Brain microvascular endothelial cell (primary cell): Measurements from ENCODE around the gene AKT3.

ENCODE experiments used
- DNase-seq: peaks from one replicate; pipeline ENCODE4 v3.0.0-alpha.2; 2020
- H3K27ac ChIP-seq: fragments of 250-450 bp; sonication (Bioruptor Pico); 2 replicates; pipeline ENCODE4 v1.5.1; 2020; ENCODE audit warnings: mild to moderate bottlenecking, moderate library complexity
- H3K27me3 ChIP-seq: fragments of 250-450 bp; sonication (Bioruptor Pico); replicated peaks from 2 replicates; pipeline ENCODE4 v1.5.1; 2020; ENCODE audit warnings: mild to moderate bottlenecking
- H3K36me3 ChIP-seq: fragments of 250-450 bp; sonication (Bioruptor Pico); replicated peaks from 2 replicates; pipeline ENCODE4 v1.5.1; 2020; ENCODE audit warnings: mild to moderate bottlenecking
- H3K4me3 ChIP-seq: 2 replicates; pipeline ENCODE4 v1.5.1; 2011; ENCODE audit warnings: low read depth, mild to moderate bottlenecking, control low read depth, low read length, moderate library complexity
- in situ Hi-C: cut with HindIII; loops from 2 replicates; pipeline ENCODE4 v1.10.0; 2017; ENCODE audit warnings: low sequenced_read_pairs, low pct_ligation_motif_present
- TF ChIP-seq, protein P1 (sequence below): IDR thresholded peaks from 2 replicates; pipeline ENCODE4 v1.5.1; 2011; ENCODE audit warnings: low read depth, mild to moderate bottlenecking, moderate library complexity, low read length, control low read depth, inconsistent platforms; ENCODE audit errors: missing control alignments

The AKT3 gene

DNA sequence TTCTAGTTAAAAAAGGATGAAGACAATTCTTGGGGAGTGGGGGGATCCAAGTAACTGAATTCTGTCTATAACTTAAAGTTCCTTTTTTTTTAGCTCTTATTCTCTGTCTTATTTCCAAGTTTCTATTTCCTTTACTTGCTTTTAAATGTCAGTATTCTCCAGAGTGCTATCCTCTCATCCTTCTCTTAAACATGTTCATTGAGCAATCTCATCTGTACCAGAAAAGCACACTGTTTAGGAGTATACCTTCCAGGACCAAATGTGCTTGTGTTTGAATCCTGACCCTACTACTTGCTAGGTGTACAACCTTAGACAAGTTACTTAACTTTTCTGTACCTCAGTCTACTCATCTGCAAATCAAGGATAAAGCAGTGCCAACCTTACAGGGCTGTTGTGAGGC, 50.1 kb downstream of the AKT3 start:
- Histone ChIP-seq H3K27ac (peak overlapping the region; percentile 69), H3K4me3 (no peak overlapping the region), H3K36me3 (no peaks in the 10 kb centered on the region), H3K27me3 (no peaks in the 10 kb centered on the region)
- in situ Hi-C loops = no loop called here
- TF ChIP-seq, protein P1, sequence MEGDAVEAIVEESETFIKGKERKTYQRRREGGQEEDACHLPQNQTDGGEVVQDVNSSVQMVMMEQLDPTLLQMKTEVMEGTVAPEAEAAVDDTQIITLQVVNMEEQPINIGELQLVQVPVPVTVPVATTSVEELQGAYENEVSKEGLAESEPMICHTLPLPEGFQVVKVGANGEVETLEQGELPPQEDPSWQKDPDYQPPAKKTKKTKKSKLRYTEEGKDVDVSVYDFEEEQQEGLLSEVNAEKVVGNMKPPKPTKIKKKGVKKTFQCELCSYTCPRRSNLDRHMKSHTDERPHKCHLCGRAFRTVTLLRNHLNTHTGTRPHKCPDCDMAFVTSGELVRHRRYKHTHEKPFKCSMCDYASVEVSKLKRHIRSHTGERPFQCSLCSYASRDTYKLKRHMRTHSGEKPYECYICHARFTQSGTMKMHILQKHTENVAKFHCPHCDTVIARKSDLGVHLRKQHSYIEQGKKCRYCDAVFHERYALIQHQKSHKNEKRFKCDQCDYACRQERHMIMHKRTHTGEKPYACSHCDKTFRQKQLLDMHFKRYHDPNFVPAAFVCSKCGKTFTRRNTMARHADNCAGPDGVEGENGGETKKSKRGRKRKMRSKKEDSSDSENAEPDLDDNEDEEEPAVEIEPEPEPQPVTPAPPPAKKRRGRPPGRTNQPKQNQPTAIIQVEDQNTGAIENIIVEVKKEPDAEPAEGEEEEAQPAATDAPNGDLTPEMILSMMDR = no peak
- DNase-seq = no peak

DNA sequence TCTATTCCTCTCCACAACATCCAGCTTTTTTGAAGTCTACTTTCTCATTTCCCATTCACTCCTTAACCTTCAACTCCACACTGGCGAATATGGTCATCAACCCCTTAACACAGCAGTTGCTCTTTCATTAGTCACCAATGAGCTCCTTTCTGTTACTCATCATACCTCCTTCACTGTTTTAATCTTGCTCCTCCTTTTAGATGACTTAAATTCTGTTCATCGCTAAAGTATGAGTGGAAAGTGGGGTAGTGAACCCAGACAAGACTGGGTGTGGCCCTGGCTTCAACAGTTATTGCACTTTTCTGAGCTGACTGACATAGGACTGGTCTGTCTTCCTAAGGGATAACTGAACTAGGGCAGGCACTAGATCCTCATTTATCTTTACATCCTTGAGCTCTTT, 51.3 kb downstream of the AKT3 start:
- Histone ChIP-seq H3K27me3 (no peaks in the 10 kb centered on the region), H3K27ac (peak overlapping the region; percentile 69), H3K36me3 (no peaks in the 10 kb centered on the region), H3K4me3 (no peak overlapping the region)
- TF ChIP-seq, protein P1 = no peak
- peak; percentile 90 for DNase-seq
- in situ Hi-C loops = no loop called here

- H3K36me3 ChIP-seq = no peaks in the 10 kb centered on the region
- in situ Hi-C loops = no loop called here
- no peak for DNase-seq
- TF ChIP-seq, protein P1 = no peak
- H3K27ac ChIP-seq = no peak overlapping the region
- H3K27me3 ChIP-seq = no peaks in the 10 kb centered on the region
- H3K4me3 ChIP-seq = no peak overlapping the region
Observed at GRCh38 chr1:243796016-243796415, 54.0 kb downstream of the AKT3 start.

GRCh38 chr1:243793298-243793697, 56.7 kb downstream of the AKT3 start:
- Histone ChIP-seq H3K4me3 (no peak overlapping the region), H3K36me3 (no peaks in the 10 kb centered on the region), H3K27me3 (no peaks in the 10 kb centered on the region), H3K27ac (no peak overlapping the region)
- TF ChIP-seq, protein P1 = no peak
- no peak for DNase-seq
- in situ Hi-C loops = no loop called here

- no peaks in the 10 kb centered on the region for H3K36me3 ChIP-seq
Observed at GRCh38 chr1:243792891-243793290, 57.2 kb downstream of the AKT3 start.

DNA sequence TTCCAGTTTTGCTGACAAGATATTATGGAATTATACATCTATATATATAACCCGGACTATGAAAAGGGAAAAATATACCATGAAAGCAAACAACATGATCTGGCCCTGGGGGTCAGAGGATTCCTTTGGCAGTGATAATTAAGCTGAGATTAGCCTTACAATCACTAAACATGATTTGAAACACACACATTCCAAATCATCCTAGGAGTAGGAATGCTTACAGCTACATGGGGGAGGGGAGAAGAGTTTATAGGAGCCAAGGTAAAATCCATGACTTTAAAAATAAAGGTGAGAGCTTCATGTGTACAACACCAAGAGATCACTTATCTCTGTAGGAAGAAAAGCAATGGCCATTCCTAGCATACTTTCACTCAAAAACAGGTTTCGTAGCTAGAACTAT, 57.6 kb downstream of the AKT3 start:
- DNase-seq = no peak
- Histone ChIP-seq H3K27ac (no peak overlapping the region), H3K4me3 (no peak overlapping the region), H3K36me3 (no peaks in the 10 kb centered on the region), H3K27me3 (no peaks in the 10 kb centered on the region)
- TF ChIP-seq, protein P1 = no peak
- in situ Hi-C loops = no loop called here

More at GRCh38 chr1:243792891-243793290, 57.2 kb downstream of the AKT3 start:
- Histone ChIP-seq H3K27me3 (no peaks in the 10 kb centered on the region), H3K27ac (no peak overlapping the region), H3K4me3 (no peak overlapping the region)
- TF ChIP-seq, protein P1 = no peak
- in situ Hi-C loops = no loop called here
- no peak for DNase-seq
